K562 (cell line): ENCODE results near the gene DNMT3A. TPM values are rescaled to one million over a fixed set of nuclear protein-coding genes. Genes with fewer than 3 reads are reported as not detected.

Experiments used
- ATAC-seq: fragments of 200-7000 bp; cut with Tn5 transposase; 3 replicates; pipeline ENCODE4 v1.9.1; 2020; ENCODE audit warnings: moderate library complexity
- BruUV-seq: library from RNA; stranded (reverse); fragments of 400-500 nt; replicated peaks from 2 replicates; lab custom pipeline; 2021; lab: Mats Ljungman, UMichigan
- CTCF ChIA-PET: fragments of 300-600 bp; formaldehyde crosslinking; extraction: SDS; loops from one replicate; lab custom pipeline; 2021; ENCODE audit warnings: low intra/inter-chr PET ratio; lab: Yijun Ruan, JAX
- POLR2A ChIA-PET: fragments of 300-600, 350-650 bp; sonication (Branson Sonifier 250); formaldehyde crosslinking; extraction: SDS; loops from one replicate; lab custom pipeline; 2021; ENCODE audit warnings: antibody characterized with exemption, inconsistent platforms; lab: Yijun Ruan, JAX
- DNase-seq, 4 experiments: peaks; one replicate each; pipeline versions ENCODE4 v3.0.0 to v3.0.0-alpha.2; 2011 to 2018; ENCODE audit warnings: low spot score in 3 of 4, mixed read lengths in 3 of 4; ENCODE audit errors: extremely low read depth in 1 of 4
- FAIRE-seq: peaks from 2 replicates; lab custom pipeline; 2011; peaks lifted over from hg19 to GRCh38; lab: Jason Lieb, UNC
- H2AFZ ChIP-seq: 2 replicates; pipeline ENCODE4 v1.6.0; 2011; ENCODE audit warnings: low read depth, low read length, control low read depth, inconsistent platforms
- H3K27ac ChIP-seq: fragments of 200-600 bp; 3 replicates; pipeline ENCODE4 v1.8.0; 2011; ENCODE audit warnings: low read depth, mild to moderate bottlenecking, control low read depth, inconsistent platforms, low read length, moderate library complexity, mixed read lengths; ENCODE audit errors: extremely low read depth
- H3K27me3 ChIP-seq, 2 experiments: fragments of 300-600 bp in 1 of 2; 2 replicates in 1 of 2; 3 replicates in 1 of 2; pipeline versions ENCODE4 v1.6.0 to v1.8.0; 2011; ENCODE audit warnings: inconsistent platforms in 2 of 2, low read length in 2 of 2, mild to moderate bottlenecking in 1 of 2, mixed read lengths in 1 of 2, moderate library complexity in 1 of 2; ENCODE audit not compliant: control insufficient read depth in 2 of 2, insufficient read depth in 2 of 2
- H3K36me3 ChIP-seq: fragments of 300-600 bp; 3 replicates; pipeline ENCODE4 v1.8.0; 2011; ENCODE audit warnings: mild to moderate bottlenecking, low read length, inconsistent platforms; ENCODE audit not compliant: control insufficient read depth, insufficient read depth
- H3K4me1 ChIP-seq, 2 experiments: fragments of 200-600 bp in 1 of 2; replicated peaks in 1 of 2; 2 replicates in 1 of 2; 3 replicates in 1 of 2; pipeline versions ENCODE4 v1.5.1 to v1.8.0; 2011; ENCODE audit warnings: inconsistent platforms in 2 of 2, low read length in 2 of 2, mild to moderate bottlenecking in 1 of 2, mixed read lengths in 1 of 2, moderate library complexity in 1 of 2; ENCODE audit not compliant: control insufficient read depth in 2 of 2, insufficient read depth in 2 of 2
- H3K4me2 ChIP-seq: 2 replicates; pipeline ENCODE4 v1.6.1; 2011; ENCODE audit warnings: low read length, control low read depth, inconsistent platforms, mixed read lengths; ENCODE audit not compliant: insufficient read depth
- H3K4me3 ChIP-seq: fragments of 200-600 bp; sonication (generic), shearing (Covaris generic); 2 replicates; pipeline ENCODE4 v1.5.1; 2016; ENCODE audit warnings: control low read depth, inconsistent platforms
- H3K79me2 ChIP-seq: fragments of 200-600 bp; 3 replicates; pipeline ENCODE4 v1.8.0; 2011; ENCODE audit warnings: low read length, inconsistent platforms; ENCODE audit not compliant: control insufficient read depth, insufficient read depth
- H3K9ac ChIP-seq, 2 experiments: 2 replicates each; pipeline versions ENCODE4 v1.6.0 to v1.6.1; 2011; ENCODE audit warnings: low read depth in 2 of 2, low read length in 2 of 2, control low read depth in 1 of 2, inconsistent platforms in 1 of 2, mild to moderate bottlenecking in 1 of 2, mixed read lengths in 1 of 2; ENCODE audit not compliant: insufficient read depth in 1 of 2
- H3K9me1 ChIP-seq: one replicate; pipeline ENCODE4 v1.6.0; 2011; ENCODE audit warnings: inconsistent platforms, mild to moderate bottlenecking, low read length, moderate library complexity; ENCODE audit not compliant: control insufficient read depth, insufficient read depth
- H3K9me3 ChIP-seq: replicated peaks from 2 replicates; pipeline ENCODE4 v1.5.1; 2011; ENCODE audit warnings: low read depth, low read length, inconsistent platforms; ENCODE audit not compliant: control insufficient read depth, insufficient read depth
- H4K20me1 ChIP-seq: replicated peaks from 2 replicates; pipeline ENCODE4 v1.6.1; 2011; ENCODE audit warnings: low read length, inconsistent platforms, mixed read lengths; ENCODE audit not compliant: control insufficient read depth, insufficient read depth
- EHMT2 ChIP-seq: fragments of 450-650 bp; IDR thresholded peaks from 2 replicates; pipeline ENCODE4 v1.6.1; 2018; ENCODE audit warnings: antibody characterized with exemption
- ESRRA ChIP-seq: fragments of 450-650 bp; IDR thresholded peaks from 2 replicates; pipeline ENCODE4 v1.6.1; 2014; ENCODE audit warnings: low read depth, mild to moderate bottlenecking, moderate library complexity, borderline replicate concordance
- JUN ChIP-seq, 2 experiments: sonication (generic) in 1 of 2; formaldehyde crosslinking in 1 of 2; IDR thresholded peaks; 2 replicates each; pipeline versions ENCODE4 v1.6.1 to v1.8.0; 2012 to 2022; ENCODE audit warnings: borderline replicate concordance in 2 of 2, mild to moderate bottlenecking in 2 of 2, improper control_type of control experiment in 1 of 2, low read depth in 1 of 2, low read length in 1 of 2, missing genetic modification reagents in 1 of 2
- NFE2L1 ChIP-seq: fragments of 450-650 bp; IDR thresholded peaks from 2 replicates; pipeline ENCODE4 v1.6.1; 2016; ENCODE audit warnings: missing genetic modification characterization, low read depth, mild to moderate bottlenecking, missing compliant biosample characterization, moderate library complexity, borderline replicate concordance
- NR3C1 ChIP-seq: sonication (generic); formaldehyde crosslinking; IDR thresholded peaks from 2 replicates; pipeline ENCODE4 v1.8.1; 2022; ENCODE audit warnings: missing genetic modification reagents
- ZNF436 ChIP-seq: fragments of 250-450, 450-650 bp; sonication (Bioruptor Pico); formaldehyde crosslinking; IDR thresholded peaks from 2 replicates; pipeline ENCODE4 v1.7.0; 2020; ENCODE audit warnings: mild to moderate bottlenecking
- WGBS: fragments of 100-300 bp; shearing (Covaris generic); methylation state at CpG from one replicate; pipeline ENCODE4 v1.1.6; 2016; ENCODE audit warnings: low coverage, mixed read lengths; ENCODE audit not compliant: insufficient coverage; ENCODE audit errors: missing lambda C conversion rate; 5-methylcytosine and 5-hydroxymethylcytosine counted together
- in situ Hi-C: fragments of 300-500 bp; cut with MboI; formaldehyde crosslinking; loops from 4 replicates; pipeline ENCODE4 v1.15.0; 2018; ENCODE audit warnings: inconsistent platforms, mixed read lengths
- intact Hi-C: fragments of 100-400 bp; cut with micrococcal nuclease; formaldehyde crosslinking; loops from 2 replicates; pipeline ENCODE4 v1.14.2; 2022
- polyA plus RNA-seq, 8 experiments: library from polyadenylated mRNA; depleted of rRNA in 4 of 8; stranded (reverse) in 5 of 8; unstranded in 3 of 8; fragments of >200 nt; fragmentation: Nextera tagmentation in 2 of 8; fragmentation: Illumina TruSeq in 1 of 8; extraction: Ambion mirVana in 2 of 8; extraction: Trizol in 1 of 8; gene quantifications; 2 replicates each; pipeline versions ENCODE4 v1.2.1 to v1.2.3, GENCODE V29; 2011 to 2014; ENCODE audit warnings: inconsistent platforms in 1 of 8, missing spikeins in 1 of 8
- total RNA-seq, 7 experiments: library from RNA; depleted of rRNA in 6 of 7; stranded (reverse); fragments of >200 nt in 6 of 7; fragmentation: Illumina TruSeq in 2 of 7; extraction: Trizol in 2 of 7; gene quantifications; 2 replicates each; pipeline versions ENCODE4 v1.2.1 to v1.2.3, GENCODE V29; 2011 to 2021; ENCODE audit warnings: low replicate concordance in 1 of 7

DNMT3A gene
- total and polyA plus RNA-seq, 9 of the 15 experiments (the other 6 are each of a cell fraction or from before 2014, with no cell fraction given), result 3.0 to 16.0 (median 6.1) TPM

DNA sequence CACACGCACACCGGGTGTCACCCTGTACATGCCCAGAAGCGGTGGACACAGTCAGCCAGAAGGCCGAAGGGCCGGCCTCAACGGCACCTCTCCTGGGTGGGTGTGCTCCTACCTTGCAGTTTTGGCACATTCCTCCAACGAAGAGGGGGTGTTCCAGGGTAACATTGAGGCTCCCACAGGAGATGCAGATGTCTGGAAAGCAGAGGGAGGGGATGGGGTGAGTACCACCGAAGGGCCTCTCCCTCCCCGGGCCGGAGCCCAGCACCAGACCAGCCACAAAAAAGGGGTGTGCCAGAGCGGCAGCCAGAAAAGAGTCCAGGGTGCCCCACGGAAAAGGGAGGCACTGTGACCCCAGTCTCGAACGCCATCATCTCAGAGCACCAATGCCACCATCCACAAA, 96.6 kb downstream of the DNMT3A start:
- no peaks in the 10 kb centered on the region for H4K20me1 ChIP-seq
- H3K27me3 ChIP-seq, result no peaks in the 10 kb centered on the region
- H3K9me3 ChIP-seq, result no peaks in the 10 kb centered on the region
- POLR2A ChIA-PET, result interaction anchor here (0.7 kb wide), 1 partner anchor 903 kb away, joined by 3 read pairs; no protein-coding TSS in a partner anchor
- TF ChIP-seq JUN (IDR thresholded peaks at IDR 0.05; ENCODE audit: borderline replicate concordance, low read depth, low read length) (no peak), JUN (CRISPR knock-in tag; IDR thresholded peaks at IDR 0.05; ENCODE audit: borderline replicate concordance) (no peak), ZNF436 (no peak), ESRRA (no peak), NFE2L1 (tag) (no peak), NR3C1 (CRISPR knock-in tag) (no peak), EHMT2 (no peak)
- TF ChIP-seq, all 486 proteins: peak for 0
- peaks cover 57% of the 10 kb centered on the region; the same call in 2 of the 3 replicates for H3K36me3 ChIP-seq
- DNase-seq, result no peak
- BruUV-seq, result no TSS peak
- in situ Hi-C loops (no loop called here), intact Hi-C loops (no loop called here)
- CTCF ChIA-PET, result no interaction called here
- no peak overlapping the region for H3K9ac ChIP-seq
- FAIRE-seq, result no peak
- no peaks in the 10 kb centered on the region for H3K79me2 ChIP-seq
- H3K4me1 ChIP-seq, result peaks cover 14 to 37% of the 10 kb centered on the region in 2 experiments; a peak in 4 of 5 replicates
- ATAC-seq, result no peak
- H2AFZ ChIP-seq, result no peak overlapping the region
- no peaks in the 10 kb centered on the region for H3K9me1 ChIP-seq
- H3K4me2 ChIP-seq, result no peak overlapping the region
- WGBS, result 87% methylated on average over 12 of the region's 14 CpGs
- no peak overlapping the region for H3K27ac ChIP-seq
- H3K4me3 ChIP-seq, result no peak overlapping the region
